ENCODE measurements around the gene PLEKHG2. TPM values are rescaled to one million over a fixed set of nuclear protein-coding genes. Genes with fewer than 3 reads are reported as not detected.

PLEKHG2 gene
- total and polyA plus RNA-seq, 2 donors (not counting 1 experiment from before 2014, with no cell fraction given): 13.1 to 13.7 TPM

DNA sequence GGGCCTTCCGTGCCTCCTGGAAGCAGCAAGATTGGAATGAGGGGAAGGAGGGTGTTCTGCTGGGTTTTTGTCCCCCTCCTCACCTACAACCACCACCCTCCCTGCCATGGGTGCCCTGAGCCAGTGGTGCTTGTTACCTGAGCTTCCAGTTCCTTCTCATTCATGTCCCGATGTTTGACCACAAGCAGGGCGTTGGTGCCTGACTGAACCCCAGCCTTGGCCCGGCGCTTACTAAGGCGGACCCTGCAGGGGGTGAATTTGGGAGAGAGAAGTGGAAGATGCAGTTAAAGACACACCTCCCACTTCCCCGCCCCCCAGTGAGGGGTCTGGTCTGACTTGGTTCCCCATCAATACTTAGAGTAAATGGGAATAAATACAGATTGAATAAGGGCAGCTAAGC, 25.9 kb upstream of the PLEKHG2 start:
- Histone ChIP-seq H3K9me3 (ENCODE audit: control insufficient read depth, insufficient read depth, low read depth, low read length) (no peaks in the 10 kb centered on the region), H3K79me2 (ENCODE audit: control insufficient read depth, insufficient read depth, low read length) (peaks cover 18% of the 10 kb centered on the region), H3K27ac (ENCODE audit: insufficient read depth, low read length) (no peak overlapping the region), H4K20me1 (ENCODE audit: control insufficient read depth, extremely low read depth, insufficient read depth, low read length) (no peaks in the 10 kb centered on the region), H3K36me3 (ENCODE audit: control insufficient read depth, insufficient read depth, low read length) (peaks cover 36% of the 10 kb centered on the region), H3K4me1 (ENCODE audit: control insufficient read depth, extremely low read depth, insufficient read depth, low read length) (peaks cover 8% of the 10 kb centered on the region), H3K27me3 (ENCODE audit: control insufficient read depth, insufficient read depth, low read length) (no peaks in the 10 kb centered on the region), H3K9ac (ENCODE audit: insufficient read depth, low read length) (no peak overlapping the region), H2AFZ (ENCODE audit: low read length) (no peak overlapping the region), H3K4me2 (ENCODE audit: extremely low read depth, insufficient read depth, low read length) (no peak overlapping the region), H3K4me3 (replicated peaks in 1 of 4; ENCODE audit: control extremely low read depth in 1 of 4, insufficient read depth in 1 of 4, low read depth in 3 of 4, low read length in 4 of 4) (no peak overlapping the region)
- DNase-seq (ENCODE audit: low read depth in 2 of 2): no peak
- TF ChIP-seq EZH2 (IDR thresholded peaks at IDR 0.05; ENCODE audit: low read length, missing control alignments): no peak
- TF ChIP-seq, protein P1, sequence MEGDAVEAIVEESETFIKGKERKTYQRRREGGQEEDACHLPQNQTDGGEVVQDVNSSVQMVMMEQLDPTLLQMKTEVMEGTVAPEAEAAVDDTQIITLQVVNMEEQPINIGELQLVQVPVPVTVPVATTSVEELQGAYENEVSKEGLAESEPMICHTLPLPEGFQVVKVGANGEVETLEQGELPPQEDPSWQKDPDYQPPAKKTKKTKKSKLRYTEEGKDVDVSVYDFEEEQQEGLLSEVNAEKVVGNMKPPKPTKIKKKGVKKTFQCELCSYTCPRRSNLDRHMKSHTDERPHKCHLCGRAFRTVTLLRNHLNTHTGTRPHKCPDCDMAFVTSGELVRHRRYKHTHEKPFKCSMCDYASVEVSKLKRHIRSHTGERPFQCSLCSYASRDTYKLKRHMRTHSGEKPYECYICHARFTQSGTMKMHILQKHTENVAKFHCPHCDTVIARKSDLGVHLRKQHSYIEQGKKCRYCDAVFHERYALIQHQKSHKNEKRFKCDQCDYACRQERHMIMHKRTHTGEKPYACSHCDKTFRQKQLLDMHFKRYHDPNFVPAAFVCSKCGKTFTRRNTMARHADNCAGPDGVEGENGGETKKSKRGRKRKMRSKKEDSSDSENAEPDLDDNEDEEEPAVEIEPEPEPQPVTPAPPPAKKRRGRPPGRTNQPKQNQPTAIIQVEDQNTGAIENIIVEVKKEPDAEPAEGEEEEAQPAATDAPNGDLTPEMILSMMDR (conservative IDR thresholded peaks at IDR 0.05 in 1 of 2, IDR thresholded peaks at IDR 0.05 in 1 of 2; ENCODE audit: low read depth in 1 of 2, low read length in 2 of 2): no peak

DNA sequence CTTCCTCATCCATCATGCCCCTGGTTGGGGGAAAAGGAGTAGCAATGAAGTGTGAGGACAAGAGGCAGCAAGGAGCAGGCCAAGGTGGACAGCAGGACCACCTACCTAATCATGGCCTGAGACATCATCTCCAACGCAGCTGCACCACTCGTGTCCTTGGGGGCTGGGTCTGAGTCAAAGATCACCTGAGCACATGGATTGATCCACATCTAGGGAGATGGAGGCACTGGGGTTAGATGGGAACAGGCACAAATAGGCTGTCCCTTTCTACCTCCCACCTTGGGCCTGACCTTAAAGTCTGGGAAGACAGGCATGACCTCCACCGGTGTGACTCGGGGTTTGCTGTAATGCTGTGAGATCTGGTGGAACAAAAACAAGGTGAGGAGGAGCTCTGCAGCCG, 23.8 kb upstream of the PLEKHG2 start:
- H3K27ac ChIP-seq (ENCODE audit: insufficient read depth, low read length): no peak overlapping the region
- H2AFZ ChIP-seq (ENCODE audit: low read length): no peak overlapping the region
- DNase-seq (ENCODE audit: low read depth in 2 of 2): no peak
- peaks cover 10% of the 10 kb centered on the region for H3K4me1 ChIP-seq (ENCODE audit: control insufficient read depth, extremely low read depth, insufficient read depth, low read length)
- no peak overlapping the region for H3K4me2 ChIP-seq (ENCODE audit: extremely low read depth, insufficient read depth, low read length)
- no peak overlapping the region for H3K4me3 ChIP-seq (replicated peaks in 1 of 4; ENCODE audit: control extremely low read depth in 1 of 4, insufficient read depth in 1 of 4, low read depth in 3 of 4, low read length in 4 of 4)
- no peak for TF ChIP-seq EZH2 (IDR thresholded peaks at IDR 0.05; ENCODE audit: low read length, missing control alignments)
- H4K20me1 ChIP-seq (ENCODE audit: control insufficient read depth, extremely low read depth, insufficient read depth, low read length): no peaks in the 10 kb centered on the region
- H3K9me3 ChIP-seq (ENCODE audit: control insufficient read depth, insufficient read depth, low read depth, low read length): no peaks in the 10 kb centered on the region
- peaks cover 32% of the 10 kb centered on the region for H3K36me3 ChIP-seq (ENCODE audit: control insufficient read depth, insufficient read depth, low read length)
- H3K27me3 ChIP-seq (ENCODE audit: control insufficient read depth, insufficient read depth, low read length): no peaks in the 10 kb centered on the region
- peaks cover 27% of the 10 kb centered on the region for H3K79me2 ChIP-seq (ENCODE audit: control insufficient read depth, insufficient read depth, low read length)
- H3K9ac ChIP-seq (ENCODE audit: insufficient read depth, low read length): no peak overlapping the region

DNA sequence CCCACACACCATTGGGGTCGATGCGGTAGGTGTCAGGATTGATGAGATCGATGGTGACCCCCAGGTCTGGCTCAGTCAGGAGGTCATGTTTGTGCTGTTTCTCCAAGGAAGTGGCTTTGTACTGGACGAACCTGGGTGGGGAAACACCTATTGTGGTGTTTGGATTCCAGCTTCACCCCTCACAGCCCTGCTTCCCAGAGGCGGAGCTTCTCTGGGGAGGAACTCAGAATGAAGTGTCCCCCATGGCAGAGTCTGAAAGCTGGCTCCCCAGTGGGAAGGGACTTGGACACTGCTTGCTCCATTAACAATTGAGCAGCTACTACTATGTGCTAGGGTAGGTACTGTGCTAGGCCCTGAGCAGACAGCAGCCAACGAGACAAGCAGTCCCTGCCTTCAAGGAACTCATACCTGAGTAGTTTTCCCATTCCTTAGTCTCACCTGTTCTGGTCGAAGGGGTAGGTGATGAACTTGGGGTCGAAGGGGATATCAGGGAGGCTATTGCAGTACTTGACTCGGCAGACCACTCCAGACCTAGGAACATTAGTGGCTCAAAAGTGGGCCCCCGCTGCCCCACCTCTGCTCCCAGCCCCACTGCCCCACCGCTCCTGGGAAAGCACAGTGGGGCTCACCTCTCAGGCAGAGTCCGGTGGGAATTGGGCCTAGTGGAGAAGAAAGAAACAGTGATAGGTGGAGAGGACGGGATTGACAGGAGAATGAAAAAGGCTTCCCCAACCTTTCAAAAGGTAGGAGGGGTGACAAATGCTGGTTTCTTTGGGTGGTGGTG, 22.6 kb upstream of the PLEKHG2 start:
- Histone ChIP-seq H2AFZ (ENCODE audit: low read length) (no peak overlapping the region), H4K20me1 (ENCODE audit: control insufficient read depth, extremely low read depth, insufficient read depth, low read length) (no peaks in the 10 kb centered on the region), H3K36me3 (ENCODE audit: control insufficient read depth, insufficient read depth, low read length) (peaks cover 34% of the 10 kb centered on the region), H3K4me3 (replicated peaks in 1 of 4; ENCODE audit: control extremely low read depth in 1 of 4, insufficient read depth in 1 of 4, low read depth in 3 of 4, low read length in 4 of 4) (peak overlapping the region; percentile 77 to 98 (median 92)), H3K4me1 (ENCODE audit: control insufficient read depth, extremely low read depth, insufficient read depth, low read length) (peaks cover 10% of the 10 kb centered on the region), H3K9me3 (ENCODE audit: control insufficient read depth, insufficient read depth, low read depth, low read length) (no peaks in the 10 kb centered on the region), H3K27ac (ENCODE audit: insufficient read depth, low read length) (peak overlapping the region; percentile 99), H3K79me2 (ENCODE audit: control insufficient read depth, insufficient read depth, low read length) (peaks cover 27% of the 10 kb centered on the region), H3K4me2 (ENCODE audit: extremely low read depth, insufficient read depth, low read length) (peak overlapping the region; percentile 98), H3K27me3 (ENCODE audit: control insufficient read depth, insufficient read depth, low read length) (no peaks in the 10 kb centered on the region), H3K9ac (ENCODE audit: insufficient read depth, low read length) (peak overlapping the region; percentile 98)
- DNase-seq (ENCODE audit: low read depth in 2 of 2): no peak
- TF ChIP-seq, protein P1 (conservative IDR thresholded peaks at IDR 0.05 in 1 of 2, IDR thresholded peaks at IDR 0.05 in 1 of 2; ENCODE audit: low read depth in 1 of 2, low read length in 2 of 2): no peak
- TF ChIP-seq EZH2 (IDR thresholded peaks at IDR 0.05; ENCODE audit: low read length, missing control alignments): no peak
